GM12874 (cell line): Measurements from ENCODE around the gene PLA2G3.

Experiments used
- CTCF ChIP-seq: IDR thresholded peaks from 2 replicates; pipeline ENCODE4 v1.5.1; 2011; ENCODE audit warnings: low read depth, mild to moderate bottlenecking, control low read depth, low read length, moderate library complexity; ENCODE audit not compliant: insufficient read depth

PLA2G3 gene

GRCh38 chr22:31122532-31123291 lies 17.6 kb downstream of the PLA2G3 start, which contains the start of gene INPP5J:
Gene INPP5J, plus strand, starts transcription at chr22:31122966. Its CDS starts 49 bp downstream, at chr22:31123015.
- no peak for TF ChIP-seq CTCF

- TF ChIP-seq CTCF: no peak
Observed at GRCh38 chr22:31122196-31122531, 18.1 kb downstream of the PLA2G3 start.

- no peak for TF ChIP-seq CTCF
Observed at GRCh38 chr22:31121403-31121802, 18.9 kb downstream of the PLA2G3 start.

- no peak for TF ChIP-seq CTCF
Observed at GRCh38 chr22:31120642-31121041, 19.7 kb downstream of the PLA2G3 start.

- no peak for TF ChIP-seq CTCF
Observed at GRCh38 chr22:31120230-31120629, 20.1 kb downstream of the PLA2G3 start.

- no peak for TF ChIP-seq CTCF
Observed at GRCh38 chr22:31119026-31119717, 21.1 kb downstream of the PLA2G3 start.

- no peak for TF ChIP-seq CTCF
Observed at GRCh38 chr22:31118046-31118820, 22.1 kb downstream of the PLA2G3 start.
